Measurements from ENCODE around the gene SPACA9.

Gene SPACA9

GRCh38 chr9:132935026-132935425, 56.3 kb downstream of the SPACA9 start:
- DNase-seq (ENCODE audit: insufficient read length, low spot score) (no peak), FAIRE-seq (no peak)

- FAIRE-seq, result no peak
- DNase-seq (ENCODE audit: insufficient read length, low spot score), result no peak
Observed at GRCh38 chr9:132937463-132937901, 58.8 kb downstream of the SPACA9 start.

GRCh38 chr9:132939169-132939568, 60.5 kb downstream of the SPACA9 start:
- FAIRE-seq (no peak), DNase-seq (ENCODE audit: insufficient read length, low spot score) (no peak)

Measured in HTR-8/SVneo (cell line).